DMS53 treated with DMSO at 0.1 percent for 48 hours (cell line): Measurements from ENCODE around the gene PHF20.
"Not testable (repeated sequence)": the region's sequence is repeated elsewhere in the genome, so short reads cannot be mapped to it uniquely, and the experiment has no call there.

Source experiments
- DNase-seq: peaks from one replicate; lab custom pipeline; 2025; ENCODE audit not compliant: unreplicated experiment; lab: John Stamatoyannopoulos, UW

Gene PHF20

GRCh38 chr20:35883778-35884540 is 112.1 kb downstream of the PHF20 start:
- peak; percentile 45 for DNase-seq

- DNase-seq: no peak
These were observed 112.7 kb downstream of the PHF20 start for GRCh38 chr20:35884541-35884865.

GRCh38 chr20:35885212-35885611 is 113.4 kb downstream of the PHF20 start:
- DNase-seq: no peak

- no peak for DNase-seq
These were observed 114.7 kb downstream of the PHF20 start for GRCh38 chr20:35886537-35886936.

- no peak for DNase-seq
These were observed 115.7 kb downstream of the PHF20 start for GRCh38 chr20:35887393-35888064.

GRCh38 chr20:35888657-35889056 is 116.8 kb downstream of the PHF20 start:
- no peak for DNase-seq

GRCh38 chr20:35891375-35891774 is 119.6 kb downstream of the PHF20 start:
- no peak for DNase-seq

GRCh38 chr20:35892871-35893270 is 121.1 kb downstream of the PHF20 start:
- DNase-seq: no peak

GRCh38 chr20:35893942-35894341 is 122.1 kb downstream of the PHF20 start:
- DNase-seq: no peak

- DNase-seq: not testable (repeated sequence)
These were observed 123.7 kb downstream of the PHF20 start for GRCh38 chr20:35895516-35895915.

GRCh38 chr20:35899064-35899463 is 127.2 kb downstream of the PHF20 start:
- no peak for DNase-seq

- DNase-seq: not testable (repeated sequence)
These were observed 129.4 kb downstream of the PHF20 start for GRCh38 chr20:35901230-35901629.

- no peak for DNase-seq
These were observed 130.1 kb downstream of the PHF20 start for GRCh38 chr20:35901678-35902544.

- no peak for DNase-seq
These were observed 130.7 kb downstream of the PHF20 start for GRCh38 chr20:35902545-35902941.

- DNase-seq: no peak
These were observed 132.0 kb downstream of the PHF20 start for GRCh38 chr20:35903843-35904242.

- DNase-seq: no peak
These were observed 133.3 kb downstream of the PHF20 start for GRCh38 chr20:35904982-35905663.

GRCh38 chr20:35907017-35907701 is 135.3 kb downstream of the PHF20 start:
- no peak for DNase-seq

- no peak for DNase-seq
These were observed 136.2 kb downstream of the PHF20 start for GRCh38 chr20:35908007-35908406.

- no peak for DNase-seq
These were observed 137.4 kb downstream of the PHF20 start for GRCh38 chr20:35909176-35909575.

- DNase-seq: no peak
These were observed 138.0 kb downstream of the PHF20 start for GRCh38 chr20:35909796-35910195.

GRCh38 chr20:35910254-35910653 is 138.4 kb downstream of the PHF20 start:
- DNase-seq: no peak
